Measurements from ENCODE around the gene ADGRV1.
"Not testable (repeated sequence)": the region's sequence is repeated elsewhere in the genome, so short reads cannot be mapped to it uniquely, and the experiment has no call there.

The ADGRV1 gene

DNA sequence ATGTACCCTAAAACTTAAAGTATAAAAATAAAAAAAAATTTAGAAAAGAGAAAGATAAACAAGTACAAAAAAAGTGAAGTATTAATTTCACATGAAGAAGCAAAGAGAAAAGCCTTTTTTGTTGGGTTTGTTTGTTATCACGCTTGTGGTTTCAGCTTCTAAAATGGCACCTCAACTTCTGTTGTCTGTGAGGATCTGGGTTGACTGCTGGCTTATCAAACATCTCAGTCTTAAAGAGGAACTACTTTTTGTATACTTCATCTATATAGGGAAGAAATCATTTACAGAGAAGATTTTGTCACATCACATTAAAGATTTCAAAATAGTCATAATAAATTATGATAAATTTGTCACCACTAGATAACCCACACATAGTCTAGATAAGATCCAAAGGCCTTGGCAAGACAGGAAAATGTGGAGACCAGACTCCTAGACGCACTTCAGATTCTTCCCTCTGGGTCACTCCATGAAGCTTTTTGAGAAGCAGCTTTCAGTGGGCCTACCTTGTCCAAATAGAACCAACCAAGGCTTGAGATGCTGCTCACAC lies 8.8 kb upstream of the ADGRV1 start:
- DNase-seq, result no peak

DNA sequence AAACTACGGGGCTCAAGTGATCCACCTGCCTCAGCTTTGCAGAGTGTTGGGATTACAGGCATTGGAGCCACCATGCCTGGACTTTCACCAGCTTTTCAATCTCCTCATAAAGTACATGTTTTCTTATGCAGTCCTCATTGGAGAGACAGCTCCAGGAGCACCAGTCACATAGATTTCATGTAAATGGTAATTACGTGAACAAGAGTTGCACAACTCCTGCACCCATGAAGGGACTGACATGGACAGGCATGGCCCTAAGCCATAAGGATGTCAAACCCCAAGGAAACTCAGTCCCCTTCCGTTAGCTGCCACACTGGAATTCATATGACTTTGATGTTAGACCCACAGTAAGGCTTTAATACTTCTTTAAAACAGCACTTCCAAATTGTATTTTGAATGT lies 7.6 kb upstream of the ADGRV1 start:
- DNase-seq, result no peak

DNA sequence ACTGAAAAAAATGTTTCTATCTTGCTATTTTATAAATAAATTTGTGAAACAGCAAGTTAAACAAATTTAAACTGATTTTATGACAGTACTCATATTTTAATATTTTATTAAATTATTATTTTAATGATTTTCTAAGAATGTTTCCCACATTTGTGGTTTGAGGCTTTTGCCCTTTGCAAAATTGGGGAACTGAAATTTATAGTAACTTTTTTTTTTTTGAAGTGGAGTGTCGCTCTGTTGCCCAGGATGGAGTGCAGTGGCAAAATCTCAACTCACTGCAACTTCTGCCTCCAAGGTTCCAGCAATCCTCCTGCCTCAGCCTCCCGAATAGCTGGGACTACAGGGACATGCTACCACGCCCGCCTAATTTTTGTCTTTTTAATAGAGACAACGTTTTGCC lies 7.2 kb upstream of the ADGRV1 start:
- DNase-seq, result no peak

DNA sequence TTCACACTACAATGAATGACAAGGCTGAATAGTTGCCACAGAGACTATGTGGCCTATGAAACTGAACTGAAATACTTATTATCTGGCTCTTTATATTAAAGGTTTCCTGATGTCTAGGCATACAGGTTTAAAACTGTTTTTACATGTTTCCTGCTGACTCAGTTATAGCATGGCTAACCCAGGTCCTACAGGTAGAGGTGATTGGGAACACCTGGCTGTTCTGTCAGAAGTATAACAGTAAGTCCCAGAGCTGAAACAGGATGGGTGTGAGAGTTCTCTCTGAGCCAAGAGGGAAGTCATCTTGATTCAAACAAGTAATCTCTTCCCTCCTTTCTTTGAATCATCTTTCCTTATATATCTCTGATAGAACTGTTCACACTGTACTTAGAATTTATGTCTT lies 4.9 kb upstream of the ADGRV1 start:
- DNase-seq, result no peak

DNA sequence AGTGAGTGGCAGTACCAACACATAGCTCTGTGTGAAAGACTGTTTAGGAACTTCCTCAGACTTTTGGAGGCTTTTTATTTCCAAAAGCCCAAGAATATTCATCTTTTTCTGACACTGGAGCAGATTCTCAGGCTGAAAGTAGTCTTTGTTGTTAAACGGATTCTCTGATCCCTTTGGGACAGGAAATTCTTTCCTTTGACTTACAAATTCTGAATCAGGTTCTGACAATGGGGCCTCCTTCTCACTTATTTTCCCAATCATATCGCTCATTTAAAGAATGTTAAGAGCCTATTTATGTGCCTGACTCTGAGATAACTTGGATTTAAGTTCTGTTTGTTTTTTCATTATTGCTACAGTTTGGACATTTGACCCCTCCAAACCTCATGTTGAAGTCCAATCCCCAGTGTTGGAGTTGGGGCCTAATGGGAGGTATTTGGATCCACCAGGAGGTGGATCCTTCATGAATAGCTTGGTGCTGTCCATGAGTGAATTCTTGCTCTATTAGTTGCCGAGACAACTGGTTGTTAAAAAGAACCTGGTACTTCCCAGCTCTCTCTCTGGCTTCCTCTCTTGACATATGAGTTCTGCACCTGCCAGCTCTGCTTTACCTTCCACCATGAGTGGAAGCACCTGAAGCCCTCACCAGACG lies 4.1 kb upstream of the ADGRV1 start:
- no peak for DNase-seq

DNA sequence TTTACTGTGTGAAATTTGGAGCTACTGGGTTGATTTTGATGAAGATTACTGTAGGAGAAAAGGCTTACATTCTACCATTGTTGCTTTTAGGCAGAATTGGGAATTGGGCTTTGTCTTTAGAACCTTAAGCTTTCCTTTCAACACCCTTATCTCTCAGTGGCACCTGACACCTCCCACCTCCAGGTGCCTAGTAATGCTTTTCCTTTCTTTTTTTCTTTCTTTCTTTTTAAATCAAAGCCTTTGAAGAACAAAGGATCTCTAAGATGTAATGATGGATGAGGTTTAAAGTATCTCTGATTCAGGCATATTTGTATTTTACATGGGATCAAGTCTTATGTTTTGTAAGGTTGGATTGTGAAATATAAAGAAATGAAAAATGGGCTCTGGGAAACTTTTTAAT lies 2.9 kb upstream of the ADGRV1 start:
- DNase-seq, result no peak

DNA sequence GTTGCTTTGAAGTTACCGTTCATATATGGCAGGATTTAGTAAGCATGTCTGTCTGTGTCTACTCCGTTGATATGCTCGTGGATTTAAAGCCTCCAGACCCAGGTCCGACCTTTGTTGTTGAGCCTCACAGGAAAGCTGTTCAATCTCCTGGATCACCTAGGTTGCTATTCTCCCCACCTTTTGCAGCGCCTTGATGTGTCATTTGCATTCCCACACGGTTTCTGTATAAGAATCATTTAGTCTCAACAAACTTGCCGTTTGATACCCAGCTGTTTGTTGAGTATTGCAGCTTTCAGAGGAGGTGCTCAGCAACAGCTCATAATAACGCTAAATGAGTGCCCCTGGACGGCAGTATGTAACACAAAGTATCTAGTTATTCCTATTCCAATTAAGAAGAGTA lies 1.2 kb upstream of the ADGRV1 start:
- DNase-seq, result no peak

DNA sequence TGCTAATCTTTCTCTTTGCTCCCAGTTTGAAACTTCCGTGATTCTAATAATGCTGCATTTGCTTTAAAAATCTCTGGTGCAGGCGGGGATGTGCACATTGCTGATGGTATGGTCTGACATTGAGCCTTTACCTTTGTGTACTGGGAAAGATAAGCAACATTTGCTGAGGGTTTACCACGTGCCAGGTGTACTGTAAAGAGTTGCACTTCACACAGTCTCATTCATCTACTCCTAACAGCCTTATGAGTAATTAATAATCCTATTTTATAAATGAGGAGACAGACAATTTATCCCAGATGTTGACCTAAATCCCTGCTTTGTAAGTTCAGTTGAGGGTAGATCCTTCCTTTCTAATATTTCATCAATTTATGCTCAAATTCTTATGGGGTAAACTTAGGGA lies 726 bp upstream of the ADGRV1 start:
- no peak for DNase-seq

DNA sequence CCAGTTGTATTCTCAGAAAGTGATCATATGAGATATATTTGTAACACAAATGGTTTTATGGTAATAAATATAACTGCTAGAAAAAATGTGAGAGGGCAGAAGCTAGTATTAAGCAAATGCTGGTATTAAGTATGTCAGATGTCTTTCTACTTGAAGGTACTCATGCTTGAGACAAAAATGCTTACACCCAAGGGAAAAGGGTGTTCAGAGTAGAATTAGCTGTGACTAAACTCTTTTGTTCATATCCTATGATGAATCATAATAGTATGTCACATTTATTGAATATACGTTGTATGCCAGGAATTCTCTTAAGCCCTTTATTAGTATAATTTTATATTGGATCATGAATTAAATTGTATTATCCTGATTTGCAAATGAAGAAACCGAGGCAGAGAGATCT lies 2.2 kb downstream of the ADGRV1 start:
- DNase-seq, result no peak

DNA sequence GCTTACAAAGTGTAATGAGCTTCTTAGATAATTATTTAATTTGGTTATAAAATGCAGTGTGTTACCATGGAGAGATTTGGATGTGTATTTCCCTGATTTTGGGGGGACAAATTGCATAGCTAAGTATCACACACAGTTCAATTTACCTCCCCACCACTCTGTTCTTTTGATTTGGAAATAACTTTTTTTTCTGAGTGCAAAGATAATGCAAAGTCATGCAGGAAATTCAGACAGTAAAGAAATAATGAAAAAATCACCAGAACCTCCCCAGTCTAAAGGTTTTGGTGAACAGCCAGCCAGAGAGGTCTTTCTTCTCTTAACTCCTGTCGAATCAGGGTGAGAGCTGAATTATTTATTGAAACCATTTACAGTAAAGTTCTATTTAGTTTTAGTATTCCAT lies 3.2 kb downstream of the ADGRV1 start:
- DNase-seq, result no peak

DNA sequence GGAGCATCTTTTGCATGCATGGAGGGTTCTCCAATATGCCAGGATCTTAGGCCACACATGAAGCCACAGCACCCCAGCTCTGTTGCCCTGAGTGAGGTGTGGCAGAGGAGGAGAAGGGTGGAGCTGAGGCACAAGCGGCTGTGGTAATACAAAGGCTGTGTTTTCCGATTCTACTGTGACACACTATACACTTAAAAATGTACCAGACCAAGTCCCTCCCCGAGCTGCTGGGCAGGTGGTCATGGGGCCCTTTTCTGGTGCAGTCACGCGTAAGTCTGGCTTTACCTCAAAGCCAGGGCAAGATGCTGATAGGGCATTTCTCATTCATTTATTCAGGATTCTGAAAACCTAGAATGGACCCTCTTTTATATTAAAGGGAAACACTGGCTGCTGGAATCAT lies 3.7 kb downstream of the ADGRV1 start:
- no peak for DNase-seq

DNA sequence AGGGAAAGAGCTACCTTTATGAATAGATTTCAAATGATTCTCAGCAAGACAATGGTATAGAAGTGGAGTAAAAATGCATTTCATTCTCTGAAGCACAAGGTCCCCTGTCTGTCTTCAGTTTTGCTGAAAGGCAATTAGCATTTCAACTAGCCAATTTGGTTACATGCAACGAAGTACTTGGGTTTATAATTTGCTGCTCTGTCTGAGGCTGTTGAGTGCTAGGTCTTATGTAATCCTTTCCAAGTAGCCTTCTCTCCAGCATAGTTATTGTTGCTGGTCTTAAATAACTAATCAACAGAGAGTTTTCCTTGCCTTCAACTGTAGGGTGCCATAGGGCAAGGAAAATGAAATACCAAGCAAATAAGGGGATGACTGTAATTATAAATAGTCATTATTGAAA lies 4.5 kb downstream of the ADGRV1 start:
- DNase-seq, result no peak

DNA sequence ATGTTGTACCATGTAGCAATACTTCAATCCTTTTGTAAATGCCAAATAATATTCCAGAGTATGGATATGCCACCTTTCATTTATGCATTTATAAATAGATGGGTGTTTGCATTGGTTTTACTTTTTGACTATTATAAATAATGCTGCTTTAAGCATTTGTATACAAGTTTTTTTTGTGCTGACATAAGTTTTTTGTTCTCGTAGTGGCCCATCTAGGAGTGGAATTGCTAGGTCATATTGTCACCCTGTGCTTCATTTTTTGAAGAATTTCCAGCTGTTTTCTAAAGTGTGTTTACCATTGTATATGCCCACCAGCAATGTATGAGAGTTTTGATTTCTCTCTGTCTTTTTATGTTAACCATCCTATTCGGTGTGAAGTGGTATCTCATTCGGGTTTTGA lies 6.9 kb downstream of the ADGRV1 start:
- DNase-seq, result no peak

DNA sequence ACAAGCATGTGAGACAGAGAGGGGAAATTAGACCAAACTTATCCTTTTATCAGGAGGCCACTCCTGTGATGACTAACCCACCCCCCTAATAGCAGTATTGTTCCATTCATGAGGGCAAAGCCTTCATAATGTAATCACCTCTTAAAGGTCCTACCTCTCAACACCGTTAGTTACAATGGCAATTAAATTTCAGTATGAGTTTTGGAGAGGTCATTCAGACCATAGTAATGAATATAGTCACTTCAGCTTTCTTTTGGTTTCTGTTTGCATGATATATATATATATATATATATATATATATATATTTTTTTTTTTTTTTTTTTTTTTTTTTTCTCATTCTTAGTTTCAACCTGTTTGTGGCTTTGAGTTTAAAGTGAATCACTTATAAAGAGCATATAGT lies 10.5 kb downstream of the ADGRV1 start:
- no peak for DNase-seq

DNA sequence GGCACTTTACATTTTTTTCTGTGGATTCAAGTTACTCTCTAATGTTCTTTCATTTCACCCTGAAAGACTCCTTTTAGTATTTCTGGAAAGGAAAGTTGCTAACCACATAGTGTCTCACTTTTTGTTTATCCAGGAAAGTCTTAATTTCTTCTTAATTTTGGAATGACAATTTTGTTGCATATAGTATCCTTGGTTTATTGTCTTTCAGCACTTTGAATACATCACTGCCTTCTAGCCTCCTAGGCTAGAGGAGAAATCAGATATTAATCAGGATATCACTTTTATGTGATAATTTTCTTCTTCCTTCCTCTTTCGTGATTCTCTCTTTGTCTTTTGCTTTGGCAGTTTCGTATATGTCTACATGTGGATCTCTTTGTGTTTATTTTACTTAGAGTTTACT lies 11.4 kb downstream of the ADGRV1 start:
- no peak for DNase-seq

DNA sequence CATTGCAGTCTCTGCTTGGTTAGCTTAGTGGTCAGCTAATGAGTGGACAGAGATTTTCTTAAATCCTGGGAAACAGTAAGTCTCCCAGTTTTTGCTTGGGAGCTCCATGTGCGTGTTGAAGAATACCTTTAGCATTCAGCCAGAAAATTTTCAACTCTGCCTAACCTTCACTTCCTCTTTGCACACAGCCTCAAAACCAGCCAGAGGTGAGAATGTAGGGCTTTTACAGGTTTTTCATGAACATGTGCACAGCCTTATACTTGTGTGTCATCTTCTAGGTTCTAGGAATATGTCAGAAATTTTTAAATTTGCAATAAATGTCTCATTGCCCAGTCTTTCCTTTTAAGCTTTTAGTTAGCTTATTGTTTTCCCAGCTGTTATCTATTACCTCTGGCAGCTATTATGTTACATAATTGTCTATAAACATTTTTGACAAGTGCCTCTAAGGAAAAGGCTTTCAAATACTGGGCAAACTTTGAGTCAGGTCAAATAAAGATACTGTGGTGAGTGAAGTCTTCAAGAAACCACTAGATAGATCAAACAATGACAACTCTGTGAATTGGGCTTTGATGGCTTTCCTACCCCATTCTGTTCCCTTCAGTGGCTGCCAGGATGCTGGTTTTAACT lies 12.7 kb downstream of the ADGRV1 start:
- DNase-seq, result no peak

DNA sequence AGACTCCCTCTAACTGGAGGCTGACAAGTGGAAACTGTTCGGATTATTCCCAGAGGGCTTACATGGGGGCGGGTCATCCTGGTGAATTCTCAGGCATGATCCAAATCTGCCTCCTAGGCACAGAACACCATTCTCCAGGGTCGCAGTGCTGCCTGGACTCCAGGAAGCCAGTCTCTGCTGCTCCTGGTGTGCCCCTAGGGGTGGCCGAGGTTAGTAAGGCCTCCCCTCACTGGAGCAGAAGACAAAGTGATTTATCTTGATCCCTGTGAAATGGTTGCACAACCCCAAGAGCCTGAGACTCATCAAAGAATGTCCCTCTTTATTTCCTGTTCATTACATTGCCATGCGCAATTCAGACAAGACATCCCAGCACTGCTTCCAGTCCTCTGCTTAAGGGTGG lies 17.1 kb downstream of the ADGRV1 start:
- no peak for DNase-seq

DNA sequence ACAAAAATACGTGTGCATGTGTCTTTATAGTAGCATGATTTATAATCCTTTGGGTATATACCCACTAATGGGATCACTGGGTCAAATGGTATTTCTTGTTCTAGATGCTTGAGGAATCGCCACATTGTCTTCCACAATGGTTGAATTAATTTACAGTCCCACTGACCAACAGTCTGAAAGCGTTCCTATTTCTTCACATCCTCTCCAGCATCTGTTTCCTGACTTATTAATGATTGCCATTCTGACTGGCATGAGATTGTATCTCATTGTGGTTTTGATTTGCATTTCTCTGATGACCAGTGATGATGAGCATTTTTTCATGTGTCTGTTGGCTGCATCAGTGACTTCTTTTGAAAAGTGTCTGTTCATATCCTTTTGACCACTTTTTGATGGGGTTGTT lies 18.0 kb downstream of the ADGRV1 start:
- DNase-seq, result not testable (repeated sequence)

DNA sequence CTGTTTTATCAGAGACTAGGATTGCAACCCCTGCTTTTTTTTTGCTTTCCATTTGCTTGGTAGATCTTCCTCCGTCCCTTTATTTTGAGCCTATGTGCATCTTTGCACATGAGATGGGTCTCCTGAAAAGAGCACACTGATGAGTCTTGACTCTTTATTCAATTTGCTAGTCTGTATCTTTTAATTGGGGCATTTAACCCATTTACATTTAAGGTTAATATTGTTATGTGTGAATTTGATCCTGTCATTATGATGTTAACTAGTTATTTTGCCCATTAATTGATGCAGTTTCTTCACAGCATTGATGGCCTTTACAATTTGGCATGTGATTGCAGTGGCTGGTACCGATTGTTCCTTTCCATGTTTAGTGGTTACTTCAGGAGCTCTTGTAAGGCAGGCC lies 21.3 kb downstream of the ADGRV1 start:
- not testable (repeated sequence) for DNase-seq

DNA sequence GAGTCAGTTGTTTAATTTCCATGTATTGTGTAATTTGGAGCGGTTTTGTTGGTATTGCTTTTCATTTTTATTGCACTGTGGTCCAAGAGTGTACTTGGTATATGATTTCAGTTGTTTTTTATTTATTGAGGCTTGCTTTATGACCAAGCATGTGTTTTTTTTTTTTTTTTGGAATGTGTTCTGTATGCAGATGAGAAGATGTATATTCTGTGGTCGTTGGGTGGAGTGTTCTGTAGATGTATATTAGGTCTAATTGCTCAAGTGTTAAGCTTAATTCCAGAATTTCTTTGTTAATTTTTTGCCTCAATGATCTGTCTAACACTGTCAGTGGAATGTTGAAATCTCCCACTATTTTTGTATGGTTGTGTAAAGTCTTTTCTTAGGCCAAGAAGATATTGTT lies 23.4 kb downstream of the ADGRV1 start:
- DNase-seq, result no peak

DNA sequence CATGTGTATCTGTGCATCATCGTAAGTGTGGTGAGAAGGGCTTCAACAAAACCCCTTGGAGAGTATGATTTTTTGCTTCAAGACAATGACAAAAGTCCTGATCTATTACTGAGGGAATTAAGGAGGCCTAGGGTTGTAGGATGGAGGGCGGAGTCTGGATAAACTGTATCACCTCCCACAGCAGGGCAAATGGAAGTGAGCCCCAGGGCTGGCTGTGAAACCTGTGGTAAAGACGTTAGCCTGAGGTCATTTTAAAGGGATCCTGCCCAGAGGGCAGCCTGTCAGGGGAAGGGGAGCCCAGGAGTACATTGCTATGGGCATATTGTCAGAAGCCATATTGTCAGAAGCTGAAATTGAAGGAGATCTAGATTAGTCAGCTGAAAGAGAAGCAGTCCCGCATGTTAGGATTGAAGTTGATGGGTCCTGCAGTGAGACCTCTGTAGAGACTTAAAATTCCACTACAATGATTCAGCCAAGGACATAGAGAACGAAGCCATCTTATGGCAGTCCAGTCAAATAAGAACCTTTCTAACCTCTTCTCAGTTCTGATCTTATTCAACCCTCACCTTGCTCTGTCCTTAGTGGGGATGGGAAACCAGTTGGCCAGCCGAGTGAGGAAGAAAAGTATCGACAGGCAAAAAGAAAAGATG lies 26.9 kb downstream of the ADGRV1 start:
- DNase-seq, result no peak

DNA sequence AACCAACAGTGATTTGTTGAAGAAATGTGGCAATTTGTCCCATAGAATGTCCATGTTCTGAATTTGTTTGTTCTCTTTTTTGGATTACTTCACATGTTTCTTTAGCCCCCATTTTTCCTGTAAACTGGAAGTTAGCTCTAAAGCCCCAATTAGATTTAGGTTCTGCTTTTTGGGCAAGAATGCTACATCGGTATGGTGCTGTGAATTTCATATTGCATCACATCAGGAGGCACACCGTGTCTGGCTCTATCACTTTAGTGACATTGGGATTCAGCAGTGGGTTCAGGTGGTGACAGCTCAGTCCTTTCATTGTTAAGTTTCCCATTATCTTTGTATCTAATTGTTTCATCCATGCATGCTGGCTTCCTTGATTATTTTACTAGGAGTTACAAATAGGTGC lies 27.9 kb downstream of the ADGRV1 start:
- no peak for DNase-seq

DNA sequence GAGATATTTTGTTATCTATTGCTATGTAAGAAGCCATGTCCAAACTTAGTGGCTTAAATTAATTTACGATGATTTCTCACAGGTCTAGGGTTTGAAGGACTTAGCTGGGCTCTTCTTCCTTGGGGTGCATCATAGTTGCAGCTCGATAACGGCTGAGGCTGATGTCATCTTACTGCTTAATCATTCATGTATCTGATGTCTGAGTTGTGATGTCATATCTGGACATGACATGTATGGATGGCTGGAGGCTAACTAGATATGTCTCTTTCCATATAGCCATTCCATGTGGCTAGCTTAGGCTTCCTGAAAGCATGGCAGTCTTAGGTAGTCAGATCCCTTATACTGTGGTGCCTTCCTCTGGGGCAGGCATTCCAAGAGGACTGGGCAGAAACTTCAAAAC lies 31.6 kb downstream of the ADGRV1 start:
- no peak for DNase-seq

DNA sequence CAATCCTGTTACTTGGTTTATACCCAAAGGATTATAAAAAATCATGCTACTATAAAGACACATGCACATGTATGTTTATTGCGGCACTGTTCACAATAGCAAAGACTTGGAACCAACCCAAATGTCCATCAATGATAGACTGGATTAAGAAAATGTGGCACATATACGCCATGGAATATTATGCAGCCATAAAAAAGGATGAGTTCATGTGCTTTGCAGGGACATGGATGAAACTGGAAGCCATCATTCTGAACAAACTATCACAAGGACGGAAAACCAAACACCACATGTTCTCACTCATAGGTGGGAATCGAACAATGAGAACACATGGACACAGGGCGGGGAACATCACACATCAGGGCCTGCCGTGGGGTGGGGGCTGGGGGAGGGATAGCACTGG lies 34.5 kb downstream of the ADGRV1 start:
- not testable (repeated sequence) for DNase-seq

Data from CD4-positive, alpha-beta T cell treated with Interleukin-17A for 4 hours (primary cell).